HUES48 (cell line): ENCODE data around the gene ARHGDIA.
A peak's percentile ranks its signal among the peaks of the same experiment; 100 is the strongest.

Source experiments
- H3K27ac ChIP-seq: one replicate; pipeline ENCODE4 v1.7.0; 2013; ENCODE audit warnings: low read depth, low read length, inconsistent platforms
- H3K27me3 ChIP-seq: 2 replicates; pipeline ENCODE4 v1.6.1; 2013; ENCODE audit warnings: mild to moderate bottlenecking, low read length; ENCODE audit not compliant: control insufficient read depth, insufficient read depth
- H3K36me3 ChIP-seq: 2 replicates; pipeline ENCODE4 v1.6.1; 2013; ENCODE audit warnings: low read length; ENCODE audit not compliant: control insufficient read depth, insufficient read depth
- H3K4me1 ChIP-seq: 2 replicates; pipeline ENCODE4 v1.6.1; 2013; ENCODE audit warnings: mild to moderate bottlenecking, low read length; ENCODE audit not compliant: control insufficient read depth, insufficient read depth
- H3K4me3 ChIP-seq: 2 replicates; pipeline ENCODE4 v1.5.1; 2013; ENCODE audit warnings: mild to moderate bottlenecking, low read depth, low read length
- H3K9ac ChIP-seq: 2 replicates; pipeline ENCODE4 v1.6.1; 2013; ENCODE audit warnings: mild to moderate bottlenecking, low read depth, low read length, moderate library complexity
- H3K9me3 ChIP-seq: 2 replicates; pipeline ENCODE4 v1.6.1; 2013; ENCODE audit warnings: low read length; ENCODE audit not compliant: control insufficient read depth, insufficient read depth

The ARHGDIA gene

DNA sequence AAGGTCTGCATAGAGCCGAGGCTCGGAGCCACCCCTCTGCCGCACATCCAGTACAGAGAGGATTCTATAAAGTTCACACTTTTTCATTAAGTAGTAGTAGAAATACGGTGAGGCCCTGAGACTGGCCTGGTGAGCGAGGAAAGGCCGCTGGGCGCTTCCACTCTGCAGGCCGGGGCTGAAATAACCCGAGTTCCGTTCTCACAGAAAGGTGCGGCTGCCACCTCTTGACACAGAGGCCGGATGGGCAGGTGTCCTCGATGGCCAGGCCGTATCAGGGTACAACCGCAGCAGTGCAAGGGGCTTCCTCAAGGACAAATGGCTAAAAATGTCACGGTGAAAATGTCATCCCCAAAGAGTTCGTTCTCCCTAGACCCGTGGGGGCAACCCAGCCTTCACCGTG is 40.8 kb upstream of the ARHGDIA start:
- no peaks in the 10 kb centered on the region for H3K9me3 ChIP-seq
- H3K27me3 ChIP-seq, result no peaks in the 10 kb centered on the region
- peak overlapping the region; percentile 51; the same call in 1 of the 2 replicates for H3K4me3 ChIP-seq
- no peak overlapping the region for H3K9ac ChIP-seq
- H3K4me1 ChIP-seq, result peaks cover 8% of the 10 kb centered on the region
- H3K36me3 ChIP-seq, result peaks cover 48% of the 10 kb centered on the region
- H3K27ac ChIP-seq, result peak overlapping the region; percentile 35

- Histone ChIP-seq H3K36me3 (peaks cover 48% of the 10 kb centered on the region), H3K9ac (no peak within 1 kb of the TSS; the same call in 1 of the 2 replicates), H3K4me1 (0 out of 2 replicates have a peak, but pooled peaks cover 4% of the 10 kb centered on the region), H3K9me3 (no peaks in the 10 kb centered on the region), H3K27ac (peak within 1 kb of the TSS; percentile 59), H3K27me3 (no peaks in the 10 kb centered on the region), H3K4me3 (peak within 1 kb of the TSS; percentile 86)
Observed at GRCh38 chr17:81911277-81911961, 40.3 kb upstream of the ARHGDIA start, which contains the start of gene PCYT2. PCYT2 (minus strand) TSS chr17:81911399; CDS start chr17:81911355, 44 bp downstream.

DNA sequence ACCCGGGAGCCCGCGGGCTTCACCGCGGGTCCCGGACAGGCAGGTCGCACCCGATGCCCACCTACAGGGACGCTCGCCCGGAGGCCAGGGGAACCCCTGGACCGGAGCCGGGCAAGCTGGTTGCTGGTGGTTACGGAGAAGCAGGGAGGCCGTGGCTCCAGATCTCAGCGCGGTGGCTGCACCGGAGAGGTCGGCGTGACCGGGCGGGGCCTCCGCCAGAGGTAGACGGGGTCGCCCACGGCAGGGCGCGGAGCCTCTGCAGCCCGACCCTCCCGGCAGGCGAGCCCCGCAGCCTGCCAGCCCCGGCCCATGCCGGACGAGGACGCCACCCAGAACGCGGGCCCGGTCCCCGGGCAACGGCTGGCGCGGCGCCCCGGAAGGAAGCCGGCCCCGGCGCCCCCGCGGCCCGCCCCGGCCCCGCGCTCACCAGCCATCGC is 39.7 kb upstream of the ARHGDIA start:
- H3K4me3 ChIP-seq, result peak overlapping the region; percentile 86
- no peaks in the 10 kb centered on the region for H3K27me3 ChIP-seq
- peak overlapping the region; percentile 59 for H3K27ac ChIP-seq
- H3K9me3 ChIP-seq, result no peaks in the 10 kb centered on the region
- 0 out of 2 replicates have a peak, but pooled peaks cover 4% of the 10 kb centered on the region for H3K4me1 ChIP-seq
- peaks cover 45% of the 10 kb centered on the region for H3K36me3 ChIP-seq
- H3K9ac ChIP-seq, result no peak overlapping the region; the same call in 1 of the 2 replicates

DNA sequence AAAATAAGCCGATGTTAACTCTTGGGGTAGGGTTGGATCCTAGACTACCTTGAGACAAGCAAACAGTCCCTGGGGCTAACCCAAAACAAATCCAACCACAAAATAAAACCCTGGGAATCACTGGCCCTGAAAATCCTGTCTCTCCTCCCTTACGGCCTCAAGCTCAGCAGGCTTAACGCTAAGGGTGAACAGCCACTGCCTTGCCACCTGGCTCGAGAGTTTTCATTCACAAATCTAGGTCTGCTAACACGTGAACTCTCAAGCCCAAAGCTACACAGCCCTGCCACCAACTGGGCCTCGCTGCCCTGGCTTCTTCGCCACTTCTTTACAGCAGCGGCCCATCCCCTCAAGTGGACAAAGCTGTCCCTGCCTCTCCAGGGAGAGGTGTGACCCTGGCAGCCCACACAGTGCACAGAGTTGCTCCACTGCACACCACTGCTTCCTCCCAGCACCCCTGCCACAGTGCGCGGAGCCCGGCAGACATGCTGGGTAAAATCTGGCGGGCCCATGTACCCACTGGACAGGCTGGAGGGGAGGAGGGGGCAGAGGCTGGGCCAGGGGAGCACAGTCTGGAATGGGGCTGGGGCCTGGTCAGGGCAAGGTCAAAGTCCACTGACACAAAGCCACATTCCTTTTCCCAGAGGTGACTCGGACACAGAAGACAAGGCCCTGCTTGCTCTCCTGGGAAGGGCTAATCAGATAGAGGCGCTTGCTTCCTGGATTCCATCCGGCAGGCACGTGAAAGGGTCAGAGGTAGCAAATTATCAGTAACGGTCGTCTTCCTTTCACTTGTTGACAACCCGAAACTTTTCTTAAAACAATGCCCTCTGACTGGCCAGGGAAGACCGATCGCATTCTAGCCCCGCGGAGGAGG is 39.1 kb upstream of the ARHGDIA start:
- peak overlapping the region; percentile 86 for H3K4me3 ChIP-seq
- H3K36me3 ChIP-seq, result peaks cover 39% of the 10 kb centered on the region
- H3K9ac ChIP-seq, result no peak overlapping the region
- H3K27me3 ChIP-seq, result no peaks in the 10 kb centered on the region
- 0 out of 2 replicates have a peak, but pooled peaks cover 4% of the 10 kb centered on the region for H3K4me1 ChIP-seq
- no peaks in the 10 kb centered on the region for H3K9me3 ChIP-seq
- peak overlapping the region; percentile 59 for H3K27ac ChIP-seq

DNA sequence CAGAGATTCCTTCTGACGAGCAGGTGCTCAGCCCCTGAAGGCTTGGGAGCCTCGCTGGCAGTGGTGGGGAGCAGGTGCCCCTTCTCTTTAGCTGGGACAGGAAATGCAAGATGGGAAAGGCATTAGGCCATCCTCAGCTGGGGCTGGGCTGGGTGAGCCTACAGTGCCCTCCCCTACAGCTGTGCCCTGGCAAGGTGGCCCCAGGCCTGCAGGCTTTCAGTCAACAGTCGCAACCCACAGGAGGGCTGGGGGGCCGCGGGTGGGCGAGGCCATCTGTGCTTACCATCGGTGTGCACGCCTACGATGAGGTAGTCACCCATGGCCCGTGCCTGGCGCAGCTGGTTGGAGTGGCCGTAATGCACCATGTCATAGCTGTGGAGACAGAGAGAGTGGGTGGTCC is 38.1 kb upstream of the ARHGDIA start:
- H3K9me3 ChIP-seq, result no peaks in the 10 kb centered on the region
- 0 out of 2 replicates have a peak, but pooled peaks cover 4% of the 10 kb centered on the region for H3K4me1 ChIP-seq
- no peak overlapping the region for H3K27ac ChIP-seq
- H3K27me3 ChIP-seq, result no peaks in the 10 kb centered on the region
- no peak overlapping the region for H3K4me3 ChIP-seq
- no peak overlapping the region for H3K9ac ChIP-seq
- H3K36me3 ChIP-seq, result peaks cover 30% of the 10 kb centered on the region

GRCh38 chr17:81908793-81909192 is 37.7 kb upstream of the ARHGDIA start:
- Histone ChIP-seq H3K9ac (no peak overlapping the region), H3K4me1 (0 out of 2 replicates have a peak, but pooled peaks cover 4% of the 10 kb centered on the region), H3K4me3 (no peak overlapping the region), H3K9me3 (no peaks in the 10 kb centered on the region), H3K27me3 (no peaks in the 10 kb centered on the region), H3K36me3 (peaks cover 28% of the 10 kb centered on the region), H3K27ac (no peak overlapping the region)

- 0 out of 2 replicates have a peak, but pooled peaks cover 4% of the 10 kb centered on the region for H3K4me1 ChIP-seq
- peaks cover 14% of the 10 kb centered on the region for H3K36me3 ChIP-seq
- H3K27ac ChIP-seq, result no peak overlapping the region
- peaks cover 7% of the 10 kb centered on the region for H3K27me3 ChIP-seq
- H3K9me3 ChIP-seq, result no peaks in the 10 kb centered on the region
- H3K9ac ChIP-seq, result no peak overlapping the region
- no peak overlapping the region for H3K4me3 ChIP-seq
Observed at GRCh38 chr17:81907219-81908145, 36.3 kb upstream of the ARHGDIA start.

DNA sequence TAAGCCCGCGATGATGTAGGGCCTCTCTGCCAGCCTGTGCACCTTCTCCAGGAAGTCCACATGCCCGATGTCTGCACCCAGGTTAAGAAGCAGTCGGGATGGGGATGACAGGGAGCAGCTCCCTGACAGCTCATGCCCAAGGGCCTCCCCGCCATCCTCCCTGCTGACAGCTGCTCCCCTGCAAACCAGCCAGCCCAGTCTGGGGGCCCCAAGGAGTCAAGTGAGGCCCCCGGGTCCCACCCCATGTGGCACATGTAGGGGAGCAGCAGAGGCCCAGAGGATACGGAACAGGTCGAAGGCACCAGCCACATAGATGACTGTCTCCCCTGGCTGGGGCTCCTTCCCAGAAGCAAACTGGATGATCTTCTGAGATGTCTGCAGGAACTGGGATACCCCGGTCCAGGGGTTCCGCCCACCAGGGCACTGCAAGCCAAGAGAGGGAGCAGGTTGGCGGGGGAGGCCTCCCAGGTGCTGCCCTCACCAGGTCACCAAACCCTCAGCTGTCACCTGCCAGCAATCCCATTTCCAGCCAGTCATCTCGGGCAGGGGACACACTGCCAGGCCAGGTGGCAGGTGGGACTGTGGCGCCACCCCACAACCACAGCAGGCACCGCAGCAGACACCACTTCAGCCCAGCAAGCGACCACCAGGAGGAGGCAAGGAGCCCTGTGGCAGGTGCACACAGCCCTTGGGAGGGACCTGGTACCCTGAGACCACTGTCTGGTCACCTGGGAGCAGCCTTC is 35.5 kb upstream of the ARHGDIA start:
- Histone ChIP-seq H3K27me3 (peaks cover 14% of the 10 kb centered on the region), H3K36me3 (peaks cover 11% of the 10 kb centered on the region), H3K9ac (no peak overlapping the region), H3K4me1 (0 out of 2 replicates have a peak, but pooled peaks cover 4% of the 10 kb centered on the region), H3K4me3 (no peak overlapping the region), H3K27ac (no peak overlapping the region), H3K9me3 (no peaks in the 10 kb centered on the region)

DNA sequence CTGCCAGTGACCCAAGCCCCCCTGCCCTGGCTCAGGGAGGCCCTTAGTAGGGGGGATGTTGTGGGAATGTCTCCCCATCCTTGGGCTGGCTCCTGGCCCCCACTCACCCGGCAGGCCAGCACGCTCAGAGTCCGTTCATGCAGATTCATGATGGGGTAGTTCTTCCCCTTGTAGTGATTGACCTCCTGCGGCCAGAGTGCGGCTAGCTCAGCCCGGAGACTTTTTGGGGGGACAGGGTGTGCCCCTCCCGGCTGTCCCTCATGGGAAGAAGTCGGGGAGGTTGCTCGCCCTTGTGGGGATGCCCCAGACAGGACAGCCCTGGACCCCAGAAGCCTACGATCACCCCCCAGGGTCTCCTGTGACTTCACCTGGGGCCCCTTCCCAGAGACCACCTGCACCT is 34.9 kb upstream of the ARHGDIA start:
- H3K4me3 ChIP-seq, result no peak overlapping the region
- H3K27ac ChIP-seq, result no peak overlapping the region
- 0 out of 2 replicates have a peak, but pooled peaks cover 4% of the 10 kb centered on the region for H3K4me1 ChIP-seq
- peaks cover 11% of the 10 kb centered on the region for H3K36me3 ChIP-seq
- peaks cover 20% of the 10 kb centered on the region for H3K27me3 ChIP-seq
- no peak overlapping the region for H3K9ac ChIP-seq
- H3K9me3 ChIP-seq, result no peaks in the 10 kb centered on the region
